ENCODE data around the gene UBL4A. TPM values are rescaled to one million over a fixed set of nuclear protein-coding genes. Genes with fewer than 3 reads are reported as not detected.
A peak's percentile ranks its signal among the peaks of the same experiment; 100 is the strongest.

Gene UBL4A
- total RNA-seq, 1 donor: 32.0 TPM

- DNase-seq (ENCODE audit: low read depth): no peak
- no peak overlapping the region for H3K4me3 ChIP-seq (ENCODE audit: low read depth, low read length)
- TF ChIP-seq CTCF (IDR thresholded peaks at IDR 0.05; ENCODE audit: insufficient read depth, low read depth, low read length): no peak
Observed at GRCh38 chrX:154462396-154462795, 24.0 kb downstream of the UBL4A start.

- H3K4me3 ChIP-seq (ENCODE audit: low read depth, low read length): peak overlapping the region; percentile 75
- peak; percentile 28 for TF ChIP-seq CTCF (IDR thresholded peaks at IDR 0.05; ENCODE audit: insufficient read depth, low read depth, low read length)
- no peak for DNase-seq (ENCODE audit: low read depth)
Observed at GRCh38 chrX:154460326-154460725, 26.1 kb downstream of the UBL4A start.

- peak overlapping the region; percentile 75 for H3K4me3 ChIP-seq (ENCODE audit: low read depth, low read length)
- no peak for TF ChIP-seq CTCF (IDR thresholded peaks at IDR 0.05; ENCODE audit: insufficient read depth, low read depth, low read length)
- DNase-seq (ENCODE audit: low read depth): no peak
Observed at GRCh38 chrX:154459832-154460231, 26.6 kb downstream of the UBL4A start.

- H3K4me3 ChIP-seq (ENCODE audit: low read depth, low read length): peak overlapping the region; percentile 75
- TF ChIP-seq CTCF (IDR thresholded peaks at IDR 0.05; ENCODE audit: insufficient read depth, low read depth, low read length): no peak
- no peak for DNase-seq (ENCODE audit: low read depth)
Observed at GRCh38 chrX:154458954-154459778, 27.2 kb downstream of the UBL4A start.

- DNase-seq (ENCODE audit: low read depth): peak; percentile 40
- peak within 1 kb of the TSS; percentile 75 for H3K4me3 ChIP-seq (ENCODE audit: low read depth, low read length)
- TF ChIP-seq CTCF (IDR thresholded peaks at IDR 0.05; ENCODE audit: insufficient read depth, low read depth, low read length): no peak
Observed at GRCh38 chrX:154458116-154458953, 28.1 kb downstream of the UBL4A start, which contains the start of gene PLXNA3. PLXNA3 (plus strand) TSS chrX:154458281; CDS start chrX:154460184, 1,903 bp downstream.

GRCh38 chrX:154457491-154458115 lies 28.8 kb downstream of the UBL4A start:
- peak overlapping the region; percentile 54 for H3K4me3 ChIP-seq (ENCODE audit: low read depth, low read length)
- no peak for TF ChIP-seq CTCF (IDR thresholded peaks at IDR 0.05; ENCODE audit: insufficient read depth, low read depth, low read length)
- DNase-seq (ENCODE audit: low read depth): no peak
